Fibroblast of lung (primary cell): ENCODE measurements around the gene KRT72. TPM values are rescaled to one million over a fixed set of nuclear protein-coding genes. Genes with fewer than 3 reads are reported as not detected.

Experiments used
- DNase-seq, 2 donors: peaks; one replicate each; pipeline versions ENCODE4 v3.0.0 to v3.0.0-alpha.2; 2010; ENCODE audit warnings: low read depth in 2 of 2
- H2AFZ ChIP-seq: 2 replicates; pipeline ENCODE4 v1.5.1; 2012; ENCODE audit warnings: low read length, control low read depth, inconsistent platforms
- H3K27ac ChIP-seq: 2 replicates; pipeline ENCODE4 v1.5.1; 2011; ENCODE audit warnings: low read length, control low read depth; ENCODE audit not compliant: insufficient read depth
- H3K27me3 ChIP-seq: 2 replicates; pipeline ENCODE4 v1.5.1; 2011; ENCODE audit warnings: mild to moderate bottlenecking, low read length; ENCODE audit not compliant: control insufficient read depth, insufficient read depth
- H3K36me3 ChIP-seq: 2 replicates; pipeline ENCODE4 v1.5.1; 2011; ENCODE audit warnings: low read length; ENCODE audit not compliant: control insufficient read depth, insufficient read depth
- H3K4me1 ChIP-seq: 2 replicates; pipeline ENCODE4 v1.5.1; 2011; ENCODE audit warnings: low read length; ENCODE audit not compliant: control insufficient read depth, insufficient read depth; ENCODE audit errors: extremely low read depth
- H3K4me2 ChIP-seq: 2 replicates; pipeline ENCODE4 v1.5.1; 2011; ENCODE audit warnings: low read length, control low read depth; ENCODE audit not compliant: insufficient read depth; ENCODE audit errors: extremely low read depth
- H3K4me3 ChIP-seq, 4 experiments: fragments of 200-600 bp in 1 of 4; sonication (generic) in 1 of 4; replicated peaks in 1 of 4; 2 replicates each; pipeline ENCODE4 v1.5.1; 2011 to 2016; ENCODE audit warnings: low read length in 4 of 4, low read depth in 3 of 4, mild to moderate bottlenecking in 3 of 4, control low read depth in 2 of 4, inconsistent platforms in 1 of 4, mixed read lengths in 1 of 4; ENCODE audit not compliant: insufficient read depth in 1 of 4; ENCODE audit errors: control extremely low read depth in 1 of 4
- H3K79me2 ChIP-seq: 2 replicates; pipeline ENCODE4 v1.5.1; 2012; ENCODE audit warnings: mild to moderate bottlenecking, low read length, inconsistent platforms; ENCODE audit not compliant: control insufficient read depth, insufficient read depth
- H3K9ac ChIP-seq: 2 replicates; pipeline ENCODE4 v1.5.1; 2011; ENCODE audit warnings: mild to moderate bottlenecking, low read length, control low read depth; ENCODE audit not compliant: insufficient read depth
- H3K9me3 ChIP-seq: 2 replicates; pipeline ENCODE4 v1.5.1; 2012; ENCODE audit warnings: low read depth, low read length; ENCODE audit not compliant: control insufficient read depth, insufficient read depth
- H4K20me1 ChIP-seq: 2 replicates; pipeline ENCODE4 v1.5.1; 2011; ENCODE audit warnings: low read length; ENCODE audit not compliant: control insufficient read depth, insufficient read depth; ENCODE audit errors: extremely low read depth
- EZH2 ChIP-seq: IDR thresholded peaks from 2 replicates; pipeline ENCODE4 v1.5.1; 2012; ENCODE audit warnings: low read length, control low read depth, mild to moderate bottlenecking; ENCODE audit errors: missing control alignments
- polyA plus RNA-seq, 2 donors: library from polyadenylated mRNA; depleted of rRNA in 1 of 2; stranded (reverse) in 1 of 2; unstranded in 1 of 2; fragments of >200 nt; gene quantifications; 2 replicates each; pipeline ENCODE4 v1.2.1, GENCODE V29; 2011 to 2012; ENCODE audit warnings: missing spikeins in 1 of 2
- total RNA-seq: library from RNA; depleted of rRNA; stranded (reverse); fragments of >200 nt; gene quantifications from 2 replicates; pipeline ENCODE4 v1.2.1, GENCODE V29; 2014
- TF ChIP-seq, protein P1 (sequence below), 2 donors: IDR thresholded peaks in 1 of 2; conservative IDR thresholded peaks in 1 of 2; 1 replicate in 1 of 2; 2 replicates in 1 of 2; pipeline ENCODE4 v1.5.1; 2011 to 2012; ENCODE audit warnings: low read length in 2 of 2, control low read depth in 1 of 2, inconsistent platforms in 1 of 2, low read depth in 1 of 2, mild to moderate bottlenecking in 1 of 2

Gene KRT72
- total and polyA plus RNA-seq, 2 donors (not counting 1 experiment from before 2014, with no cell fraction given): not detected

- Histone ChIP-seq H3K27me3 (peaks cover 15% of the 10 kb centered on the region), H3K36me3 (no peaks in the 10 kb centered on the region), H3K79me2 (no peaks in the 10 kb centered on the region)
These were observed 408 bp upstream of the KRT72 start for GRCh38 chr12:52601671-52602070.

GRCh38 chr12:52600475-52600874, 788 bp downstream of the KRT72 start:
- Histone ChIP-seq H3K9me3 (no peaks in the 10 kb centered on the region), H3K36me3 (no peaks in the 10 kb centered on the region), H4K20me1 (no peaks in the 10 kb centered on the region), H3K27me3 (peaks cover 15% of the 10 kb centered on the region), H3K4me1 (no peaks in the 10 kb centered on the region), H3K4me3 (no peak overlapping the region), H2AFZ (no peak overlapping the region), H3K9ac (no peak overlapping the region), H3K4me2 (no peak overlapping the region), H3K79me2 (no peaks in the 10 kb centered on the region), H3K27ac (no peak overlapping the region)
- TF ChIP-seq EZH2: no peak
- TF ChIP-seq, protein P1, sequence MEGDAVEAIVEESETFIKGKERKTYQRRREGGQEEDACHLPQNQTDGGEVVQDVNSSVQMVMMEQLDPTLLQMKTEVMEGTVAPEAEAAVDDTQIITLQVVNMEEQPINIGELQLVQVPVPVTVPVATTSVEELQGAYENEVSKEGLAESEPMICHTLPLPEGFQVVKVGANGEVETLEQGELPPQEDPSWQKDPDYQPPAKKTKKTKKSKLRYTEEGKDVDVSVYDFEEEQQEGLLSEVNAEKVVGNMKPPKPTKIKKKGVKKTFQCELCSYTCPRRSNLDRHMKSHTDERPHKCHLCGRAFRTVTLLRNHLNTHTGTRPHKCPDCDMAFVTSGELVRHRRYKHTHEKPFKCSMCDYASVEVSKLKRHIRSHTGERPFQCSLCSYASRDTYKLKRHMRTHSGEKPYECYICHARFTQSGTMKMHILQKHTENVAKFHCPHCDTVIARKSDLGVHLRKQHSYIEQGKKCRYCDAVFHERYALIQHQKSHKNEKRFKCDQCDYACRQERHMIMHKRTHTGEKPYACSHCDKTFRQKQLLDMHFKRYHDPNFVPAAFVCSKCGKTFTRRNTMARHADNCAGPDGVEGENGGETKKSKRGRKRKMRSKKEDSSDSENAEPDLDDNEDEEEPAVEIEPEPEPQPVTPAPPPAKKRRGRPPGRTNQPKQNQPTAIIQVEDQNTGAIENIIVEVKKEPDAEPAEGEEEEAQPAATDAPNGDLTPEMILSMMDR (conservative IDR thresholded peaks at IDR 0.05 in 1 of 2, IDR thresholded peaks at IDR 0.05 in 1 of 2; ENCODE audit: low read depth in 1 of 2, low read length in 2 of 2): no peak
- no peak for DNase-seq

More at GRCh38 chr12:52601671-52602070, 408 bp upstream of the KRT72 start:
- Histone ChIP-seq H3K4me2 (no peak overlapping the region), H4K20me1 (no peaks in the 10 kb centered on the region), H3K9ac (no peak overlapping the region), H2AFZ (no peak overlapping the region), H3K9me3 (no peaks in the 10 kb centered on the region), H3K27ac (no peak overlapping the region), H3K4me1 (no peaks in the 10 kb centered on the region), H3K4me3 (no peak overlapping the region)
- DNase-seq: no peak
- no peak for TF ChIP-seq EZH2
- TF ChIP-seq, protein P1 (conservative IDR thresholded peaks at IDR 0.05 in 1 of 2, IDR thresholded peaks at IDR 0.05 in 1 of 2; ENCODE audit: low read depth in 1 of 2, low read length in 2 of 2): no peak

DNA sequence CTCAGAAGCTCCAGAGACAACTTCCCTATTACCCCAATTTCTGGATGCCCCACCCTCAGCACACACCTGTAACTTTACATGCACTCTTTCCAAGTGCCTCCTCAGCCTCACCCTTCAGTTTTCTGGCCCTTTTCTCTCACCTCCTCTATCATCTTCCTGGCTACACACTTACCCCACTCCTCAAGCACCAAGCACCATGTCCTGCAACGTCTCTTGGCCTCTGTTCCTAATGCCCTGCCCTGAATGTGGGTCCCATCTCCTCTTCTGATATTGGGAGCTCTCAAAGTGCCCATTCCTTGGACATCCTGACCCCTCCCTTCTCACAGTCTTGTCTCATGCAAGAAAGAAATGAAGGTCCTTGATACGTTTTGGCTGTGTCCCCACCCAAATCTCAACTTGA, 1.2 kb downstream of the KRT72 start:
- H3K9me3 ChIP-seq: no peaks in the 10 kb centered on the region
- H3K4me1 ChIP-seq: no peaks in the 10 kb centered on the region
- peaks cover 15% of the 10 kb centered on the region for H3K27me3 ChIP-seq
- no peaks in the 10 kb centered on the region for H3K79me2 ChIP-seq
- no peak overlapping the region for H3K27ac ChIP-seq
- H3K4me3 ChIP-seq: no peak overlapping the region
- H3K36me3 ChIP-seq: no peaks in the 10 kb centered on the region
- no peak for DNase-seq
- H3K4me2 ChIP-seq: no peak overlapping the region
- H3K9ac ChIP-seq: no peak overlapping the region
- TF ChIP-seq EZH2: no peak
- TF ChIP-seq, protein P1 (conservative IDR thresholded peaks at IDR 0.05 in 1 of 2, IDR thresholded peaks at IDR 0.05 in 1 of 2; ENCODE audit: low read depth in 1 of 2, low read length in 2 of 2): no peak
- H2AFZ ChIP-seq: no peak overlapping the region
- no peaks in the 10 kb centered on the region for H4K20me1 ChIP-seq
